ENCODE results near the gene ATP10A. TPM values are rescaled to one million over a fixed set of nuclear protein-coding genes. Genes with fewer than 3 reads are reported as not detected.

ATP10A gene
- total RNA-seq, 3 donors from 2014 or later = 2.4 to 4.5 (median 2.7) TPM

DNA sequence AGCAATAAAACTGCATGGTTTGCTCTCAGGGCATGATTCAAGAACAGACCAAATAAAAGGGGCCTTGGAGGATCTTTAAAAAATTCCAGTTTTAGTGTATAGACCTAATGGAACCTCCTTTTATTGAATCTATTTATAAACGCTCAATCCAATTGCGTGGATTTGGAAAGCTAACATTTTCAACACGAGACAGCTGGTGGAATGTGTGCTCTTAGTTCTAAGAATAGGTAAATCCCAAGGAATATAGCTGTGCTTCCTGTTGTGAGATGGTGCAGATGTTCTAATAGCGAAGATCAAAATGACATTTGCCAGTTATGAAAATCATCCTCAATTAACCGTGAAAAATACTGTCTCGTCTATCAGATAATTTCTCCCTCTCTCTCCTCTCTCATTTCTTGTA is 192.5 kb downstream of the ATP10A start:
- ATAC-seq = no peak
- H3K4me1 ChIP-seq (ENCODE audit: low read depth) = no peaks in the 10 kb centered on the region
- peaks cover 14% of the 10 kb centered on the region for H3K9me3 ChIP-seq
- H3K4me3 ChIP-seq = no peak overlapping the region
- intact Hi-C loops (cut with DNase I, micrococcal nuclease) = no loop called here
- no peaks in the 10 kb centered on the region for H3K36me3 ChIP-seq (ENCODE audit: low read depth)
- no peak for TF ChIP-seq CTCF (IDR thresholded peaks at IDR 0.05)
- no peak for DNase-seq

DNA sequence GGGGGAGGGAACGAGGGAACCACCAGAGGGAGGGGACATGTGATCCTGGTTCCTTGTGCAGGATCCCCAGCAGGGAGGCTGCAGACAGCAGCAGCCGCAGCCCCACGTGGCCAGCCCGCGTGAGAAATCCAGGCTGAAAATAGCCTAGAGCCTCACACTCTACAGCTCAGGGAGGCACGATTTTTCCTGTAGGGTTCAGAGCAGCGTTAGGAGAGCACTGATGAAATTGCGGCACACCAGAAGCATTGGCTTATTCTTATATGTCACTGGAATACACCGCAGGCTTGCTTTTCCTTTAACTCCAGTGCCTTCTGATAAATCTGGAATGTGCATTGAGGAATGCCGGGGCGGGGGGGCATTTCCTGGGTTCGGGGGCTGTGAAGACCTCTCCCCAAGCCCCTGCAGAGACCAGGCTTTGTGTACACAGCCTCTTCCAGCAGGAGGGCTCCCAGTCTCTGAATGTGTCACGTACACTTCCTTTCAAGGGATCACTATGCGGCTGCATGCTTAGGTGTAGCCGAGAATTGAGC is 193.0 kb downstream of the ATP10A start:
- DNase-seq (peak in 2 of 3 donors; percentile 27 to 40), ATAC-seq (peak; percentile 44)
- intact Hi-C loops (cut with DNase I, micrococcal nuclease) = no loop called here
- TF ChIP-seq CTCF (IDR thresholded peaks at IDR 0.05) = no peak
- peaks cover 16% of the 10 kb centered on the region for H3K9me3 ChIP-seq
- H3K36me3 ChIP-seq (ENCODE audit: low read depth) = no peaks in the 10 kb centered on the region
- H3K4me3 ChIP-seq = no peak overlapping the region
- no peaks in the 10 kb centered on the region for H3K4me1 ChIP-seq (ENCODE audit: low read depth)

DNA sequence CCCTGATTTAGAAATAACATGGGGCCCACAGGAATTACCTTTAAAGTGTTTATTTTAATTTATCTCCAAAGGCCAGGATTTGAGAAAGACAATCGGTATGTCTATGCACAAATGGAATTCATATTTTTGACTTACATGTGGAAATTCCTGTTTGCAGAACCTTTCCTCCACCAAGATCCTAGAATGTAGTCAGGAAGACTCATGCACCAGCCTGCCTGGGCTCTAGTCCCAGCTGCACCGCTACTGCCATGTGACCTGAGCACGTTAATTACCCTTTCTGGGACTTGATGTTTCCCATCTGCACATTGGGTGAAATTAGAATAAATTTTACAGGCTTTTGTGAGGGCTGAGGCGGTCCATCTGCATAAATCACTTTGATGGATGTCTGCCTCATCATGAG is 194.2 kb downstream of the ATP10A start:
- no peak for ATAC-seq
- no peak for DNase-seq
- Histone ChIP-seq H3K4me3 (no peak overlapping the region), H3K36me3 (ENCODE audit: low read depth) (no peaks in the 10 kb centered on the region), H3K9me3 (peaks cover 16% of the 10 kb centered on the region), H3K4me1 (ENCODE audit: low read depth) (no peaks in the 10 kb centered on the region)
- no peak for TF ChIP-seq CTCF (IDR thresholded peaks at IDR 0.05)
- intact Hi-C loops (cut with DNase I, micrococcal nuclease) = no loop called here

GRCh38 chr15:25668236-25668795 is 194.8 kb downstream of the ATP10A start:
- DNase-seq = no peak
- intact Hi-C loops (cut with DNase I, micrococcal nuclease) = no loop called here

GRCh38 chr15:25667829-25668228 is 195.3 kb downstream of the ATP10A start:
- intact Hi-C loops (cut with DNase I, micrococcal nuclease) = no loop called here
- H3K4me1 ChIP-seq (ENCODE audit: low read depth) = no peaks in the 10 kb centered on the region
- no peak overlapping the region for H3K4me3 ChIP-seq
- peaks cover 16% of the 10 kb centered on the region for H3K9me3 ChIP-seq
- no peaks in the 10 kb centered on the region for H3K36me3 ChIP-seq (ENCODE audit: low read depth)
- TF ChIP-seq CTCF (IDR thresholded peaks at IDR 0.05) = no peak
- no peak for ATAC-seq
- no peak for DNase-seq

More at GRCh38 chr15:25668236-25668795, 194.8 kb downstream of the ATP10A start:
- TF ChIP-seq CTCF (IDR thresholded peaks at IDR 0.05) = no peak
- no peak overlapping the region for H3K4me3 ChIP-seq
- peaks cover 16% of the 10 kb centered on the region for H3K9me3 ChIP-seq
- ATAC-seq = no peak
- no peaks in the 10 kb centered on the region for H3K4me1 ChIP-seq (ENCODE audit: low read depth)
- no peaks in the 10 kb centered on the region for H3K36me3 ChIP-seq (ENCODE audit: low read depth)
